Measurements from ENCODE around the gene ST7. TPM values are rescaled to one million over a fixed set of nuclear protein-coding genes. Genes with fewer than 3 reads are reported as not detected.

Gene ST7
- total and polyA plus RNA-seq, 2 experiments from 2014 or later = 9.9 to 18.3 TPM

GRCh38 chr7:117269886-117270285 lies 316.6 kb downstream of the ST7 start:
- Histone ChIP-seq H3K9me2 (ENCODE audit: insufficient read depth) (no peaks in the 10 kb centered on the region), H3K4me3 (no peak overlapping the region), H2AFZ (no peak overlapping the region), H3K4me1 (ENCODE audit: insufficient read depth) (no peaks in the 10 kb centered on the region), H3K4me2 (no peak overlapping the region), H3F3A (replicated peaks; ENCODE audit: low read depth) (no peaks in the 10 kb centered on the region), H4K20me1 (replicated peaks; ENCODE audit: insufficient read depth) (no peaks in the 10 kb centered on the region), H3K79me2 (replicated peaks; ENCODE audit: insufficient read depth) (no peaks in the 10 kb centered on the region), H3K36me3 (ENCODE audit: insufficient read depth) (no peaks in the 10 kb centered on the region), H3K27ac (ENCODE audit: low read depth) (no peak overlapping the region), H3K27me3 (ENCODE audit: insufficient read depth) (no peaks in the 10 kb centered on the region)
- no peaks in the 10 kb centered on the region for H3K36me3 Mint-ChIP-seq (ENCODE audit: low read depth)
- no peak overlapping the region for H3K4me3 Mint-ChIP-seq
- ATAC-seq (no peak), DNase-seq (ENCODE audit: low spot score) (no peak)
- no peak overlapping the region for H3K27ac Mint-ChIP-seq
- H3K9me3 Mint-ChIP-seq = no peaks in the 10 kb centered on the region
- no peaks in the 10 kb centered on the region; the same call in 2 of the 3 replicates for H3K4me1 Mint-ChIP-seq
- H3K27me3 Mint-ChIP-seq (ENCODE audit: insufficient read depth, low read depth, poor library complexity) = no peaks in the 10 kb centered on the region
- no peak for TF ChIP-seq CREB1 (CRISPR knock-in tag; IDR thresholded peaks at IDR 0.05; ENCODE audit: low read depth)

GRCh38 chr7:117270371-117270770 lies 317.1 kb downstream of the ST7 start:
- no peaks in the 10 kb centered on the region for H3F3A ChIP-seq (replicated peaks; ENCODE audit: low read depth)
- H3K4me1 ChIP-seq (ENCODE audit: insufficient read depth) = no peaks in the 10 kb centered on the region
- TF ChIP-seq POLR2AphosphoS5 (IDR thresholded peaks at IDR 0.05; ENCODE audit: low read depth) (no peak), ZNF331 (CRISPR knock-in tag; IDR thresholded peaks at IDR 0.05; ENCODE audit: low read depth) (no peak)
- no peaks in the 10 kb centered on the region for H4K20me1 ChIP-seq (replicated peaks; ENCODE audit: insufficient read depth)
- H3K4me3 Mint-ChIP-seq = no peak overlapping the region
- H3K79me2 ChIP-seq (replicated peaks; ENCODE audit: insufficient read depth) = no peaks in the 10 kb centered on the region
- H3K27ac Mint-ChIP-seq = no peak overlapping the region
- H3K36me3 ChIP-seq (ENCODE audit: insufficient read depth) = no peaks in the 10 kb centered on the region
- no peak overlapping the region for H2AFZ ChIP-seq
- DNase-seq (ENCODE audit: low spot score) (no peak), ATAC-seq (no peak)
- H3K9me3 Mint-ChIP-seq = no peaks in the 10 kb centered on the region
- H3K27ac ChIP-seq (ENCODE audit: low read depth) = no peak overlapping the region
- H3K36me3 Mint-ChIP-seq (ENCODE audit: low read depth) = no peaks in the 10 kb centered on the region
- no peak overlapping the region for H3K4me2 ChIP-seq
- H3K27me3 ChIP-seq (ENCODE audit: insufficient read depth) = no peaks in the 10 kb centered on the region
- no peak overlapping the region for H3K4me3 ChIP-seq
- no peaks in the 10 kb centered on the region; the same call in 2 of the 3 replicates for H3K4me1 Mint-ChIP-seq
- H3K27me3 Mint-ChIP-seq (ENCODE audit: insufficient read depth, low read depth, poor library complexity) = no peaks in the 10 kb centered on the region
- no peaks in the 10 kb centered on the region for H3K9me2 ChIP-seq (ENCODE audit: insufficient read depth)

GRCh38 chr7:117271566-117271965 lies 318.3 kb downstream of the ST7 start:
- Histone ChIP-seq H3K36me3 (ENCODE audit: insufficient read depth) (no peaks in the 10 kb centered on the region), H3F3A (replicated peaks; ENCODE audit: low read depth) (no peaks in the 10 kb centered on the region), H3K79me2 (replicated peaks; ENCODE audit: insufficient read depth) (no peaks in the 10 kb centered on the region), H3K9me2 (ENCODE audit: insufficient read depth) (no peaks in the 10 kb centered on the region), H3K4me2 (no peak overlapping the region), H3K4me1 (ENCODE audit: insufficient read depth) (no peaks in the 10 kb centered on the region), H4K20me1 (replicated peaks; ENCODE audit: insufficient read depth) (no peaks in the 10 kb centered on the region), H3K27ac (ENCODE audit: low read depth) (no peak overlapping the region), H3K4me3 (no peak overlapping the region), H3K27me3 (ENCODE audit: insufficient read depth) (no peaks in the 10 kb centered on the region), H2AFZ (no peak overlapping the region)
- Mint-ChIP-seq H3K27ac (no peak overlapping the region), H3K4me1 (no peaks in the 10 kb centered on the region; the same call in 2 of the 3 replicates), H3K4me3 (no peak overlapping the region), H3K27me3 (ENCODE audit: insufficient read depth, low read depth, poor library complexity) (no peaks in the 10 kb centered on the region), H3K9me3 (no peaks in the 10 kb centered on the region), H3K36me3 (ENCODE audit: low read depth) (no peaks in the 10 kb centered on the region)
- DNase-seq (ENCODE audit: low spot score) = no peak
- no peak for ATAC-seq
- TF ChIP-seq CREB1 (CRISPR knock-in tag; IDR thresholded peaks at IDR 0.05; ENCODE audit: low read depth) (no peak), ZNF331 (CRISPR knock-in tag; IDR thresholded peaks at IDR 0.05; ENCODE audit: low read depth) (no peak), ZNF462 (CRISPR knock-in tag; IDR thresholded peaks at IDR 0.05) (no peak), REST (IDR thresholded peaks at IDR 0.05; ENCODE audit: unreplicated experiment) (no peak), STAT1 (IDR thresholded peaks at IDR 0.05; ENCODE audit: unreplicated experiment) (no peak)
